GM12873 (cell line): ENCODE measurements around the gene DOCK9.

ENCODE experiments used
- CTCF ChIP-seq: IDR thresholded peaks from 2 replicates; pipeline ENCODE4 v1.5.1; 2012; ENCODE audit warnings: low read depth, mild to moderate bottlenecking, moderate library complexity, low read length, control low read depth; ENCODE audit not compliant: insufficient read depth; ENCODE audit errors: missing control alignments

Gene DOCK9

GRCh38 chr13:98977568-98978265 lies at the start of gene DOCK9:
DOCK9 (minus strand) TSS chr13:98978064; CDS start chr13:98977909, 155 bp downstream.
- TF ChIP-seq CTCF = no peak

GRCh38 chr13:99027260-99027659 lies 49.4 kb upstream of the DOCK9 start:
- TF ChIP-seq CTCF = no peak

GRCh38 chr13:99022941-99023340 lies 45.1 kb upstream of the DOCK9 start:
- no peak for TF ChIP-seq CTCF

GRCh38 chr13:99018418-99019180 lies 40.7 kb upstream of the DOCK9 start:
- no peak for TF ChIP-seq CTCF

- TF ChIP-seq CTCF = no peak
Observed at GRCh38 chr13:99015606-99016490, 38.0 kb upstream of the DOCK9 start.

- no peak for TF ChIP-seq CTCF
Observed at GRCh38 chr13:99014522-99014921, 36.7 kb upstream of the DOCK9 start.

GRCh38 chr13:99013951-99014350 lies 36.1 kb upstream of the DOCK9 start:
- no peak for TF ChIP-seq CTCF
